ENCODE data around the gene INPP5F. TPM values are rescaled to one million over a fixed set of nuclear protein-coding genes. Genes with fewer than 3 reads are reported as not detected.
"Not testable (repeated sequence)": the region's sequence is repeated elsewhere in the genome, so short reads cannot be mapped to it uniquely, and the experiment has no call there.

INPP5F gene
- polyA plus RNA-seq, 4 donors = 50.4 to 59.7 (median 52.5) TPM

DNA sequence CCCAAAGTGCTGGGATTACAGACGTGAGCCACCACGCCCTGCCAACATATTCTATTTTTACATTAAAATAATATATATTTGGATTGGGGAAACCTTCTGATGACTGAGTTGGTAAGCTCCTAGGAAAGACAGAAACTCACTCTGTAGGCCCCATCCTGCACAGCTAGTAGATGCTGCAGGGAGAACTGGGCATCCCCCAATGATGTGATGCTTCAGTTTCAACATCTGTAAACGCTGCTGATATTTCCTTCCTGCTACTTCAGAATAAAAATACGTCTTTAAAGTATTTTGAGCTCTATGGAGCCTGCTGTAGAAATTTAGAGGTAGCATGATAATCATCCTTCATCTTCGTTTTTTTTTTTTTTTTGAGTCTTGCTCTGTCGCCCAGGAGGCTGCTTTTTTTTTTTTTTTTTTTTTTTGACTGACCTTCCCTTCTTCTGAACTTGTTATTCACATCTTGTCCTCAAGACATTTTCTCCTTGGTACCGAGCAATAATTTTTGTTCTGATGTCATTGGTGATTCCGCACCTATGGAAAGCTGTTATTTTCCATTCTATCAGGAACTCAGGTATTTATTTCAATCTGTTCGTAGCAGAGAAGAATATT lies 21.8 kb upstream of the INPP5F start:
- DNase-seq (ENCODE audit: low read depth in 4 of 4, low spot score in 2 of 4) = no peak

DNA sequence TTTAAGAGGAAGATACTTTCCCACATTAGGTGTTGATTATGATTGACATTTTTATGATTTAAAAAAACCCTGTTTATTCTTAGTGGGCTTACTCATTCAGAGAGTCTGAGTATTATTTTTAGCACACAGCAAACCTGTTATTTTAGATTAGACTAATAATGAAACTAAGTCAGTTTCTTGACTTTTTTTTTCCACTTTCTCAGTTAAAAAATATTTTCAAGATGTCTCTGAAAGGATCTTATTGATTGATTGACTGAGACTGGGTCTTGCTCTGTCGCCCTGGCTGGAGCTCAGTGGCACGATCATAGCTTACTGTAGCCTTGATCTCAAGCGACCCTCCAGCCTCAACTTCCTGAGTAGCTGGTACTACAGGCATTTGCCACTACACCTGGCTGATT lies 20.4 kb upstream of the INPP5F start:
- no peak for DNase-seq (ENCODE audit: low read depth in 4 of 4, low spot score in 2 of 4)

DNA sequence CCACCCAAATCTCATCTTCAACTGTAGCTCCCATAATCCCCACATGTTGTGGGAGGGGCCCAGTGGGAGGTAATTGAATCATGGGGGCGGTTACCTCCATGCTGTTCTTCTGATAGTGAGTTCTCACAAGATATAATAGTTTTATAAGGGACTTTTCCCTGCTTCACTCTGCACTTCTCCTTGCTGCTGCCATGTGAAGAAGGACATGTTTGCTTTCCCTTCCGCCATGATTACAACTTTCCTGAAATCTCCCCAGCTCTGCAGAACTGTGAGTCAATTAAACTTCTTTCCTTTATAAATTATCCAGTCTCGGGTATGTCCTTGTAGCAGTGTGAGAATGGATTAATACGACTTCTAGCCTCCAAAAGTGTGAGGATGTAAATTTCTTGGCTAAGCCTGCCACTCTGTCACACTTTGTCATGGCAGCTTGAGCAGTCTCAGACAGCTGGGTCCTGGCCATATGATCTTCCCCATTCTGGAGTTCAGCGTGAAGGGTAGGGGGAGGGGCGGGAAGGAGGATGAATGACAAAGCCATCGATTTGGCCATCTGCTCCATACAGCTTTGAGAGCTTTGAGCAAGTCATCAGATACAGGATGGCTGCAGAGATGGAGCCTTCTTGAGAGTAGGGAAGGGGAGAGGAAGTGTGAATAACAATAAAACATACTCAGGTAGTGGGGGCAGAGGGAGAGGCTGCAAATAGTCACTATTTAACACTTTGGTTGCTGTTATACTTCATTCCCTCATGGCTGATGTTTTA lies 19.1 kb upstream of the INPP5F start:
- no peak for DNase-seq (ENCODE audit: low read depth in 4 of 4, low spot score in 2 of 4)

DNA sequence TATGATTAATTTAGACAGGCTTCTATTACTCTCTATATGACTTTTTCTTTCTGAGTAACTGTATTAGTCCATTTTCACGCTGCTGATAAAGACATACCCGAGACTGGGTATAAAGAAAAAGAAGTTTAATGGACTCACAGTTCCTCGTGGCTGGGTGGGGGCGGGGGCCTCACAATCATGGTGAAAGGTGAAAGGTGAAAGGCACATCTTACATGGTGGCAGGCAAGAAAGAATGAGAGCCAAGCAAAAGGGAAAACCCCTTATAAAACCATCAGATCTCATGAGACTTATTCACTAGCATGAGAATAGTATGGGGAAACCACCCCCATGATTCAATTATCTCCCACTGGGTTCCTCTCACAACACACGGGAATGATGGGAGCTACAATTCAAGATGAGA lies 18.5 kb upstream of the INPP5F start:
- not testable (repeated sequence) for DNase-seq (ENCODE audit: low read depth in 4 of 4, low spot score in 2 of 4)

DNA sequence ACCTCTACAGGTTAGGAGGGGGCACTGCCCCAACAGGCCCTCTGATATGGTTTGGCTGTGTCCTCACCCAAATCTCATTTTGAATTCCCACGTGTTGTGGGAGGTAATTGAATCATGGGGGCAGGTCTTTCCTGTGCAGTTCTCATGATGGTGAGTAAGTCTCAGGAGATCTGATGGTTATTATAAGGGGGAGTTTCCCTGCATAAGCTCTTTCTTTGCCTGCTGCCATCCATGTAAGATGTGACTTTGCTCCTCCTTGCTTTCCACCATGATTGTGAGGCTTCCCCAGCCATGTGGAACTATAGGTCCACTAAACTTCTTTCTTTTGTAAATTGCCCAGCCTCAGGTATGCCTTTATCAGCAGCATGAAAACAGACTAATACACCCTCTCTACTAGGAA lies 14.9 kb upstream of the INPP5F start:
- DNase-seq (ENCODE audit: low read depth in 4 of 4, low spot score in 2 of 4) = not testable (repeated sequence)

DNA sequence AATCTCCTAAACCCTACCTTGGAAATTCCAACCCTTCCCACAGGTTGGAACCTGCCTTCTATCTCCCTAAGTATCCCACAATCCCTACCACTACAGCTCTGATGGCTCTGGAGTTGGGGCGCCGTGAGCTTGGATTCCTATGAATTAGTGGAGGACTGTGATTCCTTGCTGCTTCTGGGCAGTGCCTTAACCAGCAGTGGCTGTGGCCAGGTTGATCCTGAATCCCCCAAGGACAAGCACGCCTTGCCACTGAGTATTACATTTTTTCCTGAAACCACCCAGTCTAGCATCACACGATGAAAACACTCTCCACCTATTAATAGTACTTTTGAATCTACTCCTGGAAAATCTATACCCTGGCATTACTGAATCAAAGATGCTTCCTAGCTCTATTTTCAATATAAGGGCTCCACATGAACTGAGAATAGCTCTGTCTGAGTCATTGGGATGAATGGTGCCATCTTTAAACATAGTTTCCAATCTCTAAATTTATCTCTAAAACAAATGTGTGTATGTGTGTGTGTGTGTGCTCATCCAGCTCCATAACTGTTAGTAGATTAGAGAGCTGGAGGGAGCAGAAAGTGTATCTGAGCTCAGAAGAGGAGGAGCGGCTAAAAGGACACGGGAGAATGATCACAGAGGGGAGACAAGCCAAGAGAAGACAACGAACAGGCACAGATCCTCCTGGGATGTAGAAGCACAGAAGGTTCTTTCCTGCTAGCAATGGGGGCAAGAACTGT lies 11.9 kb upstream of the INPP5F start:
- no peak for DNase-seq (ENCODE audit: low read depth in 4 of 4, low spot score in 2 of 4)

DNA sequence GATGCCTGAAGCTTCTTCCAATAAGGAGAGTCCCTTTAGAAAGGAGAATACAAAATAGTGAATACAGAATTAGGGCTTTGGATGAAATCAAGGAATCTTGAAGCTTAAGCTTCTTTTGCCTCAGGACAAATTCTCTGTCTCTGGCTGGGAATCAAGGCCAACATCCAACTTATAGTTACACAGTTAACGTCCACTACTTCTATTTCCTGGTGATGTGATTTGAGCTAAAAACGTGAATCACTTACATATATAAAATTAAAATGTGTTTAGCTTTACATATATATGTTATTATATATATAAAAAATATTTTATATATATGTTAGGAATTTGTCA lies 11.4 kb upstream of the INPP5F start:
- DNase-seq (ENCODE audit: low read depth in 4 of 4, low spot score in 2 of 4) = no peak

DNA sequence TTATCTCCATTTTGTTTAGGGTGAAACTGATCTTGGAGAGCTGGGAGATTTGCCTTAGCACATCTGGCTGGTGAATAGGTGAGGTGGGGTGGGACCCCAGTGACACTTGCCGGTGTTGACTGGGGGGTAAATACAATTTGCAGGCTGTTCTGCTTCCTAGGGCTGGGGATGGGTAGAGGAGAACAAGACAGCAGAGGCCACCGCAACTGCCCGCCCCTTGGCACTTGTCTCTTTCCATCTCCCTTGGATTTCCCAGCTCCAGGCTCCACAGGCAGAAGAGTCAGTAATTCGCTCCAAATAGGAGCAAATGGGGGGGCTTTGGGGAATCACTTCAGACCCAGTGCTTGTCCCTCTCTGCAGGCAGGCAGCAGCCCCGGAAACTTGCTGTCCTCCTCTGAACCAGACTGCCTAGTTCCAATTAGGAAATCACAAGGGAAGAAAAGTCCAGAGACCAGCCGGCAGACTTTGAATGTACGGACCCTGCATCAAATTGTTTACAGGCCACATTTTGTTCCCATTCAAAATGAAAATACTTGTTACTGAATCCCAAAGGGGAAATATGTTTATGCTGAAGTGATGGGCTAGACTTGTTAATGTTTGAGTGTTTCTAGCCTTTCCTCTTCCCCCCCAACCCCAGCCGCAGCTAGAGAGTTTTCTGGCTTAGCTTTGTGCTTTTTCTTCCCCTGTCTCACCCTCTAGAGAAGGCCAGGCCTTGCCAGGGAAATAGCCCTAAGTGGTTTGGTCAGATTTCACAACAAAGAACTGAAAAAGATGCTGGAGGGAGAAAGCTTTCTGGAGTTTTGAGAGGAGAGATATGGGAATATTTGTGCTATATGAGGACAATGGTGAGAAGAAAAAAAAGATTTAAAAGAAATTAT lies 10.0 kb upstream of the INPP5F start:
- no peak for DNase-seq (ENCODE audit: low read depth in 4 of 4, low spot score in 2 of 4)

DNA sequence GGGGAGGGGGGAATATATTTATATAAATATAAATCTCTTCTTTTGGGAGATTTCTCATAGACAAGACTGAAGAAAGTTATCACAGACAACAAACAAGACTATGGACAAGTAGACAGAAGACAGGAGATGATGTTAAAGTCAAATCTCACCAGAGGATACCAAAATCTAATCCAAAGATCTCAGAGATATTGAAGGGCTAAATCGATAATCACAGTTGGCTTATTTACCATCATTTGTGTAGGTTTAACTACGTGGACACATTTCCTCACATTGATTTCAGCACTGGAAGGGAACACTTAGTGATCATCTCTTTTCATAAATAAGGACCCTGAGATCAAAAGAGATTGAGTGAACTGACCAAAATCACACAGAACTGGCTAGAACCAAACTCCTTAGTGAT lies 2.7 kb upstream of the INPP5F start:
- DNase-seq (ENCODE audit: low read depth in 4 of 4, low spot score in 2 of 4) = no peak

DNA sequence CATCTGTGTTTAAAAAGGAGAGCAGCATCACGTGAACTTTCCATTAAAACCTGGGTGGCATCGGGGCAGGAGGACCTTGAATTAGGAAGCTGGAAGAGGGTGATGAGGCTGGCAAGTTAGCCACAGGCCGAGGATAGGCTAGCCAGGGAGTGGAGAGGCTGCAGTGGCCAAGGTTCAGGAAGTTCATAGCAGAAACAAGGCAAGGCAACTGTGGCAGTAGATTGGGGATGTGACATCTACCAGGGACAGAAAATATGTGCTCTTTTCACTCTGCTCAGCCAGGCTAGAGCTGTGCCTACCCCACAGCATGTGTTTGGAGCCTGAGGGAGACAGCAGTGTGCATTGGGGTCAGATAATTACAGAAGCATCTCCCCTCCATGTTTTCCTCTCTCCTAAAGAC lies 2.2 kb upstream of the INPP5F start:
- DNase-seq (ENCODE audit: low read depth in 4 of 4, low spot score in 2 of 4) = no peak

DNA sequence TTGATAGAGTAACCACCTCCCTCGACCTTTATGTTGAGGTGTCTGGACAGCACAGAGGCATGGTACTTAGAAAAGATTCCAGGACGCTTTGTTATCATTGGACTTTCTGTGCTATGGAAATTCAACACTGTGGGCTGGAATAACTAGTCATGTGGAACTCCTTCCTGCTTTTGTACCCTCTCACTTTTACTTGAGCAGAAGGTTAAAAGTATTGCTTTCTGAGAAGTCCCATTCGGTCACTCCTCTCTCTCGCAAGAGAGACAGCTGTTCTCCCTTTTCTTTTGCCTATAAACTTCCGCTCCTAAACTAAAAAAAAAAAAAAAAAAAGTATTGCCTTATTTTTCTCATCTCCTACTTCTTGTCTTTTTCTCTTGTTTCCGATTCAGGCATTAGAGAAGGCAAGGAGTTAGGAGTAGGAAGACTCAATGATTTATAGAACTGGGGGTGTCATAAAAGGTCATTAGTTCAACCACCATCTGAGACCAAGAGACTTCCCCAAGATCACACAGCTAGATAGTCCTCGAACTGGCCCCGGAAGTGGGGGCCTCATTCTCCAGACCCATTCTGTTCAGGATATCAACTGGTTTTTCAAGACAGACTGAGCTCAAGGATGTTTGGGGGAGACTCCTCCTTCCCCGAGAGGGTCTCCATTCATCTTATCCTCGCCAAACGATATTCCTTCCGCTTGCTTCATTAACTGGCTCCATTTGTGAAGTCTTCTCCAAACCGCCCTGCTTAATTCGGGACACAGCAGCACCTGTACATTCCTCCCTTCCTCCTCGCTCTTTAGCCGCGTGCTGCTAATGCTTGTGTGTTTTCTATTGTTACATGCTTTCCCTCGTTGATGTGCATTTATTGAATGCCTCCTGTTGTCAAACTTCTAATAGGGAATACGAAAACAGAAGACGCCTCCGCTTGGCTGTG lies 995 bp upstream of the INPP5F start:
- peak in 3 of 4 donors; percentile 55 to 71 (median 69) for DNase-seq (ENCODE audit: low read depth in 4 of 4, low spot score in 2 of 4)

DNA sequence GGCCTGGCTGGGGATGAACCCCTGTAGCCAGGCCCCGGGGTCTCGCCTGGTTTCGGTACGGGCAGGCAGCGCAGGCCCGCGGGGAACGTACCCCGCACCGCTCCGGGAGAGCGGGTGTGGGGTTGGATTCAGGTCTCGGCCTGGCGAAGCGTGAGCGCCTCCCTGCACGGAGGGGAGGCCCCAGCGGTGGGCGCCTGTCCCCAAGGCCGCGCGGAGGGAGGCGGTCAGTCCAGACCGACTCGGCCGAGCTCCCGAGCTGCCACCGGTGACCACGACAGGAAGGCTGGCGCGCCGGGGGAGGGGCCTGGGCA lies 378 bp upstream of the INPP5F start:
- no peak for DNase-seq (ENCODE audit: low read depth in 4 of 4, low spot score in 2 of 4)

DNA sequence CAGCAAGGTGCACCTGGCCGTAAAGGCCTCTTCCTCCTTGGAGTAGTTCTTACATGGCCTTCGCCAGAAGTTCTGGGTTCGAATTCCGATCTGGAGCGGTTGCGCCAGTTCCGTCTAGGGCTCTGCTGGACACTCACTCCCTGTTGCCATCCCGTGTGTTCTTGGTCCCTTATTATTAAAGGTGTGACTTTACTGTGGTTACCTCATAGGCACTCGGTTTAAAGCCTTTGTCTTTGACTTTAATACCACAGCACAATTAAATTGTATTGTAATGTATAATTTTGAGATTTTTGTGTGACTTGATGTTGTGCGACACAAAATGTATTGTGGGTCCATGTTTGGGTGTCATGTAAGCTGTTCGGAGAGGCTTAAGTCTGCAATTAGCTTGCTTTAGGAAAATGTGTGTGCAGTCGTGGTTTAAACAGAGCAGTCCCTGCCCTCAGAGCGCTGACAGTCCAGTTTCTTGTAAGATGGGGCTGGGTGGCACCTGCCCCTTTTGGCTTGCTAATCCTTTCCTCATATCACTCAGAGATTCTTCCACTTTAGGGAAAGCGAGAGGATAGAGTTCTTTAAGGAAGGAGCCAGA lies 919 bp downstream of the INPP5F start:
- no peak for DNase-seq (ENCODE audit: low read depth in 4 of 4, low spot score in 2 of 4)

DNA sequence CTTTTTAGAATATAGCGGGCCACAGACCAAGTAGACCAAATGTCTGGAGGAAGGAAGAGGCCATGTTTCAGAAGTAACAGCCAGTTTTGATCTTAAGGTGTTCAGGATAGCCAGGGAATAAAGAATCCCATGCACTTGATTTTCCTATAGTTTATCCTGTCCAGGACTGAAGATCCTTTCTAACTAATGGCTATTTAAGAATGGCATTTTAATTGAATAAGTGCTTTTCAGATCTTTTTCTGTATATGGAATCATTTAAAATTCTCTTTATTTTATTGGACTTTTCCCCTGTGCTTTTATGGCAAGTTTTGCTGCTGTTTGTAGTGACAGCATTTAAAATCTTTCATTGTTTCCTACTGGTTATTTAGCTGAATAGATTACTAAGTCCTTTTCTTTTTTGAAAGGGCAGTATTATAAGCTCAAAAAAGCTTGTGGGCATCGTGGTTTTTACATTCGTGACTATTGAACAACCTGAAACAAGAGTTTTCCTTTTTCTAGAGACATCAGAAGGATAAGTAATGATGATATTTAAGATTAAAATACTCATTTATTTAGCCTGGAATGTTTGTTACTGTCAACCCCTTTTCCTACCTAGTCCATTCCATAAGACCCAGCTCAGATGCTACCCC lies 2.4 kb downstream of the INPP5F start:
- DNase-seq (ENCODE audit: low read depth in 4 of 4, low spot score in 2 of 4) = no peak

DNA sequence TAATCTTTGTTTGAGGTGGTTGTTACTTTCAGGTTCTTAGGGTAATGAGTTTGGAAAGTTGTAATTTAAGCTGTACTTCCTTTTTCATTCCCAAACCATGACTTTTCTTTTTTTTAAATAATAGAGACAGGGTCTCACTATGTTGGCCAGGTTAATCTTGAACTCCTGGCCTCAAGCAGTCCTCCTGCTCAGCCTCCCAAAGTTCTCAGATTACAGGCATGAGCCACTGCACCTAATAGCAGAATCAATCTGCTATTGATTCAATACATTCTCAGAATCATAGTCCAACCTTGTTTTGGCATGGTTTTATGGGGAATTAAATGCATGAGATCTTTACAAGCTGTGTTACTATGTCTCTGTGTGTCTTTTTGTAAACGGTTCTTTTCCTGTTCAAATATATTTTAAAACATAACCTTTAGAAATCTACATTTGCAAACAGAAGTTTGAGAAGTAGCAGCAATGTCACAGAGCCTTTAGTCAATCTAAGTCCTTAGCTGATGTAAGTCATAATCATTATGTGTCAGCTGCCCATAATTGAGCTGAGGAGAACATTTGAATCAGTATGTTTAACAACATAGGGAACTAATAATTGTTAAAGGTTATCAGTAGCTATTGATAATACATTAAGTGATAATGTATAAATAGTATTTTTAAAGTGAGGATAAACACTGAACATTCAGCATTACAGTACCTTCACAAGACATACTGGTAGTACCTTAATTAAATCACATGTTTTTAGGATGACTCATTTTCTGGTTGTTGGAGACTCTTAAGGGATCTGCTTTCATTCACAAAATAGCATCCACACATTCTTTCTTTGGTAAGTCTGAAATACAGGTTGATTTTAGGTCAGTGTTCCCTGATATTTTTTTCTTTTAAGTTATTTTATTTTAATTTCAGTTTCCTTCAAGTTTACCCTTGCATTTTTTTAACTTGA lies 8.8 kb downstream of the INPP5F start:
- DNase-seq (ENCODE audit: low read depth in 4 of 4, low spot score in 2 of 4) = no peak

DNA sequence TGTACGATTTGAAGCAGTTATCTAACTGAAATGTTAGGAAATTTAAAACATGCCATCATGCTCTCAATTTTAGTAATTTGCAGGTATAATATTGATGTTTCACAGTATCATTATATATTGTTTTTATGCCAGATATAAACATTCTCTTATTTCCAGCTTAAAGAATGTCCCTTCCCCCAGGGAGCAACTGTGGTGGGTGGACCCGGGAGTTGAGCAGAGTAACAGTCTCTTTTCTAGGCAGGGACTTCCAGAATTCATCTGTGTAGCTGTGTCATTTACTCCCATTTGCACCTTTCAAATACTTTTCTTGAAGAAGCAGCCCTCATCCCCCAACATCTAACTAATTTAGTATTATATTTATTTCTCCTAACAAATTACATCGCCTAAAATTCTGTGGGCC lies 9.6 kb downstream of the INPP5F start:
- DNase-seq (ENCODE audit: low read depth in 4 of 4, low spot score in 2 of 4) = no peak

DNA sequence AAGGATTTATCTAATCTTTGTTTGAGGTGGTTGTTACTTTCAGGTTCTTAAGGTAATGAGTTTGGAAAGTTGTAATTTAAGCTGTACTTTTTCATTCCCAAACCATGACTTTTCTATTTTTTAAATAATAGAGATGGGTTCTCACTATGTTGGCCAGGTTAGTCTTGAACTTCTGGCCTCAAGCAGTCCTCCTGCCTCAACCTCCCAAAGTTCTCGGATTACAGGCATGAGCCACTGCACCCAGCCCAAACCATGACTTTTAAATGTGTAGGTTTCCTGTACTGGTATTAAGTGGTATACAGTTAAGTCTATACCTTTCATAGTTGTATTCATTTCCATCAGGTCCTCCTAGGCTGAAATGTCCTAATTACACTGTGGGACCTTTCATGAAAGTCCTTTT lies 10.4 kb downstream of the INPP5F start:
- no peak for DNase-seq (ENCODE audit: low read depth in 4 of 4, low spot score in 2 of 4)

DNA sequence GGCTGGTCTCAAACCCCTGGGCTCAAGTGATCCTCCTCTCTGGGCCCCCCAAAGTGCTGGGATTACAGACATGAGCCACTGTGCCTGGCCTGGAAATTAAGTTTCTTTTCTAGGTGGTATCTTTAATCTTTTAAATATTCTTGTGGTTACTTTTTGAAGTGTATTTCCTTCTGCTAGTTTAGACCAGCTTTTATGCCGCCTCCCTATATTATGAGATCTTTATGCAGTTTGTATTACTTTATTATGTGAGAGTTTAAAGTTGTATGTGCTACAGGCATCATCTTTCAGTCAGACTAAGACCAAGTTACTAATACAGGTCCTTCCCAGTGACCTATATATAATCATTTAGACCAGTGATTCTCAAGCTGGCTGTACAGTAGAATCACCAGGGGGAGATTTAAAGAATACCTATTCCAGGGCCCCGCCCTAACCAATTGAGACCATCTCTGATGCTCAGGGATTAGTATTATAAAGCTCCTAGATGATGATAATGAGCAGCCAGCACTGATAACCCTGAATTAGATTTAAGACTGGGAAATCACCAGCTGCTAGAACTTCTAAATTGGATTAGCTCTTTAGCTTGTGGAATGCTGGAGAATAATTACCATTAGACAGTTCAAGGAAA lies 11.3 kb downstream of the INPP5F start:
- DNase-seq (ENCODE audit: low read depth in 4 of 4, low spot score in 2 of 4) = no peak

All from left renal cortex interstitium (tissue), 4 donors.